A673 (cell line): ENCODE data around the gene CD164.

Experiments
- EZH2 ChIP-seq: fragments of 200-600 bp; sonication (generic); IDR thresholded peaks from 2 replicates; pipeline ENCODE4 v1.6.1; 2017; ENCODE audit warnings: borderline replicate concordance, low read depth, mild to moderate bottlenecking, mixed read lengths, antibody characterized with exemption, low read length; ENCODE audit not compliant: poor library complexity, severe bottlenecking
- TF ChIP-seq, protein P1 (sequence below): fragments of 300-800, 200-600 bp; sonication (generic); conservative IDR thresholded peaks from 2 replicates; pipeline ENCODE4 v1.5.1; 2017; ENCODE audit warnings: low read depth, mild to moderate bottlenecking, antibody characterized with exemption, low read length, moderate library complexity, mixed read lengths

DNA sequence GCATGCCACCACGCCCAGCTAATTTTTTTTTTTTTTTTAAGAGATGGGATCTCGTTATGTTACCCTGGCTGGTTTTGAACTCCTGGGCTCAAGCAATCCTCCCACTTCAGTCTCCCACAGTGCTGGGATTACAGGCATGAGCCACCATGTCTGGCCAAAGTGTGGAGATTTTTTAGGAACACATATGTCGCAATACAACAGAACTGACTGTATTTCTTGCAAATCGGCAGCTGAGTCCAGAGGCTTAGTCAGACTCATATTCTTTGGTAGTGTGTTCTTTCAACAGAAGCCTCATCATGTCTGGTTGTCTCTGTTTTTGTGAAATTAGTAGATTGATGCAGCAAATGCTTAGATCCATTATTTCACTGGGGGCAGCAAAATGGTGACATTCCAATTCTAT is 23.9 kb upstream of the CD164 start:
- TF ChIP-seq, protein P1, sequence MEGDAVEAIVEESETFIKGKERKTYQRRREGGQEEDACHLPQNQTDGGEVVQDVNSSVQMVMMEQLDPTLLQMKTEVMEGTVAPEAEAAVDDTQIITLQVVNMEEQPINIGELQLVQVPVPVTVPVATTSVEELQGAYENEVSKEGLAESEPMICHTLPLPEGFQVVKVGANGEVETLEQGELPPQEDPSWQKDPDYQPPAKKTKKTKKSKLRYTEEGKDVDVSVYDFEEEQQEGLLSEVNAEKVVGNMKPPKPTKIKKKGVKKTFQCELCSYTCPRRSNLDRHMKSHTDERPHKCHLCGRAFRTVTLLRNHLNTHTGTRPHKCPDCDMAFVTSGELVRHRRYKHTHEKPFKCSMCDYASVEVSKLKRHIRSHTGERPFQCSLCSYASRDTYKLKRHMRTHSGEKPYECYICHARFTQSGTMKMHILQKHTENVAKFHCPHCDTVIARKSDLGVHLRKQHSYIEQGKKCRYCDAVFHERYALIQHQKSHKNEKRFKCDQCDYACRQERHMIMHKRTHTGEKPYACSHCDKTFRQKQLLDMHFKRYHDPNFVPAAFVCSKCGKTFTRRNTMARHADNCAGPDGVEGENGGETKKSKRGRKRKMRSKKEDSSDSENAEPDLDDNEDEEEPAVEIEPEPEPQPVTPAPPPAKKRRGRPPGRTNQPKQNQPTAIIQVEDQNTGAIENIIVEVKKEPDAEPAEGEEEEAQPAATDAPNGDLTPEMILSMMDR: no peak
- TF ChIP-seq EZH2: no peak
